ENCODE data around the gene EPHB2. TPM values are rescaled to one million over a fixed set of nuclear protein-coding genes. Genes with fewer than 3 reads are reported as not detected.

EPHB2 gene
- total and polyA plus RNA-seq, 7 donors: 1.2 to 38.6 (median 3.0) TPM

- no peak for DNase-seq
- intact Hi-C loops (cut with DNase I): no loop called here
- H3K27ac ChIP-seq: no peak overlapping the region
- TF ChIP-seq POLR2AphosphoS5 (IDR thresholded peaks at IDR 0.05) (no peak), POLR2A (IDR thresholded peaks at IDR 0.05) (no peak), CTCF (IDR thresholded peaks at IDR 0.05) (no peak), EP300 (IDR thresholded peaks at IDR 0.05) (no peak)
- 89 to 94% methylated on average over 4 of the region's 4 CpGs for WGBS, 2 donors
- no peaks in the 10 kb centered on the region for H3K36me3 ChIP-seq
- no peak overlapping the region for H3K4me3 ChIP-seq
- H3K27me3 ChIP-seq: no peaks in the 10 kb centered on the region
- H3K4me1 ChIP-seq: peaks cover 0 to 5% (median 0%) of the 10 kb centered on the region in 4 donors
- H3K9me3 ChIP-seq: no peaks in the 10 kb centered on the region
Observed at GRCh38 chr1:22786719-22787489, 76.3 kb downstream of the EPHB2 start.

GRCh38 chr1:22787636-22788035, 77.0 kb downstream of the EPHB2 start:
- Histone ChIP-seq H3K4me3 (no peak overlapping the region), H3K9me3 (no peaks in the 10 kb centered on the region), H3K4me1 (peaks cover 0 to 5% (median 0%) of the 10 kb centered on the region in 4 donors), H3K27me3 (no peaks in the 10 kb centered on the region), H3K36me3 (no peaks in the 10 kb centered on the region), H3K27ac (no peak overlapping the region)
- intact Hi-C loops (cut with DNase I): no loop called here
- TF ChIP-seq POLR2A (IDR thresholded peaks at IDR 0.05) (no peak), EP300 (IDR thresholded peaks at IDR 0.05) (no peak), POLR2AphosphoS5 (IDR thresholded peaks at IDR 0.05) (no peak), CTCF (IDR thresholded peaks at IDR 0.05) (no peak)
- no peak for DNase-seq
- 60 to 78% methylated on average over 2 of the region's 2 CpGs for WGBS, 2 donors

GRCh38 chr1:22788254-22788661, 77.6 kb downstream of the EPHB2 start:
- no peak overlapping the region for H3K27ac ChIP-seq
- H3K4me3 ChIP-seq: no peak overlapping the region
- DNase-seq: no peak
- peaks cover 0 to 5% (median 0%) of the 10 kb centered on the region in 4 donors for H3K4me1 ChIP-seq
- no peaks in the 10 kb centered on the region for H3K36me3 ChIP-seq
- intact Hi-C loops (cut with DNase I): no loop called here
- no peaks in the 10 kb centered on the region for H3K9me3 ChIP-seq
- TF ChIP-seq POLR2AphosphoS5 (IDR thresholded peaks at IDR 0.05): no peak
- no peak for TF ChIP-seq POLR2A (IDR thresholded peaks at IDR 0.05)
- no peak for TF ChIP-seq EP300 (IDR thresholded peaks at IDR 0.05)
- no peak for TF ChIP-seq CTCF (IDR thresholded peaks at IDR 0.05)
- no peaks in the 10 kb centered on the region for H3K27me3 ChIP-seq
- WGBS, 2 donors: 42 to 65% methylated on average over 2 of the region's 2 CpGs

GRCh38 chr1:22789356-22789994, 78.8 kb downstream of the EPHB2 start:
- H3K27me3 ChIP-seq: no peaks in the 10 kb centered on the region
- H3K27ac ChIP-seq: no peak overlapping the region
- WGBS, 2 donors: 54 to 77% methylated on average over 6 of the region's 6 CpGs
- DNase-seq: no peak
- TF ChIP-seq EP300 (IDR thresholded peaks at IDR 0.05): no peak
- TF ChIP-seq POLR2A (IDR thresholded peaks at IDR 0.05): no peak
- no peak for TF ChIP-seq POLR2AphosphoS5 (IDR thresholded peaks at IDR 0.05)
- no peak for TF ChIP-seq CTCF (IDR thresholded peaks at IDR 0.05)
- no peaks in the 10 kb centered on the region for H3K36me3 ChIP-seq
- peaks cover 0 to 12% (median 2%) of the 10 kb centered on the region in 4 donors for H3K4me1 ChIP-seq
- H3K4me3 ChIP-seq: no peak overlapping the region
- no peaks in the 10 kb centered on the region for H3K9me3 ChIP-seq
- intact Hi-C loops (cut with DNase I): no loop called here

Data from sigmoid colon (tissue), 7 donors.